H1 (cell line): ENCODE results near the gene ELFN2. TPM values are rescaled to one million over a fixed set of nuclear protein-coding genes. Genes with fewer than 3 reads are reported as not detected.

ENCODE experiments used
- CTCF ChIA-PET: fragments of 300-600 bp; sonication (Branson Sonifier 250); formaldehyde crosslinking; loops from one replicate; lab custom pipeline; 2021; ENCODE audit not compliant: partially characterized antibody; lab: Charles Lee
- POLR2A ChIA-PET: fragments of 300-600 bp; sonication (Branson Sonifier 250); formaldehyde crosslinking; loops from one replicate; lab custom pipeline; 2021; ENCODE audit warnings: inconsistent platforms; ENCODE audit not compliant: partially characterized antibody; lab: Charles Lee
- DNase-seq, 2 experiments: peaks; one replicate each; pipeline versions ENCODE4 v3.0.0 to v3.0.0-alpha.2; 2010 to 2022; ENCODE audit warnings: low spot score in 2 of 2, low read depth in 1 of 2, mixed read lengths in 1 of 2
- FAIRE-seq: peaks from 2 replicates; lab custom pipeline; 2011; peaks lifted over from hg19 to GRCh38; lab: Jason Lieb, UNC
- H2AFZ ChIP-seq: 2 replicates; pipeline ENCODE4 v1.8.1; 2012; ENCODE audit warnings: low read length, inconsistent platforms
- H2AK5ac ChIP-seq: 2 replicates; pipeline ENCODE4 v1.6.1; 2013; ENCODE audit warnings: low read depth, low read length
- H2BK120ac ChIP-seq: replicated peaks from 2 replicates; pipeline ENCODE3; 2013; ENCODE audit warnings: low read depth, low read length, inconsistent platforms
- H2BK12ac ChIP-seq: 2 replicates; pipeline ENCODE4 v1.6.1; 2013; ENCODE audit warnings: low read depth, low read length
- H2BK15ac ChIP-seq: 2 replicates; pipeline ENCODE4 v1.6.1; 2013; ENCODE audit warnings: low read length
- H2BK20ac ChIP-seq: 2 replicates; pipeline ENCODE4 v1.6.1; 2013; ENCODE audit warnings: low read length
- H2BK5ac ChIP-seq: 2 replicates; pipeline ENCODE4 v1.6.1; 2013; ENCODE audit warnings: low read depth, low read length
- H3K14ac ChIP-seq: 2 replicates; pipeline ENCODE4 v1.6.1; 2013; ENCODE audit warnings: inconsistent platforms; ENCODE audit not compliant: insufficient read length
- H3K18ac ChIP-seq: 2 replicates; pipeline ENCODE4 v1.6.1; 2013; ENCODE audit warnings: low read length; ENCODE audit errors: extremely low read depth
- H3K23ac ChIP-seq: 2 replicates; pipeline ENCODE4 v1.6.1; 2013; ENCODE audit warnings: inconsistent platforms; ENCODE audit not compliant: insufficient read length
- H3K23me2 ChIP-seq: 2 replicates; pipeline ENCODE4 v1.6.1; 2013; ENCODE audit warnings: low read depth, low read length
- H3K27ac ChIP-seq: 2 replicates; pipeline ENCODE4 v1.6.1; 2011; ENCODE audit warnings: low read depth, low read length, inconsistent platforms
- H3K27me3 ChIP-seq, 4 experiments: replicated peaks in 1 of 4; 1 replicate in 1 of 4; 2 replicates in 3 of 4; pipeline versions ENCODE4 v1.6.1 to v1.8.1; 2011 to 2013; ENCODE audit warnings: low read length in 3 of 4, mild to moderate bottlenecking in 3 of 4, inconsistent platforms in 2 of 4, mixed read lengths in 2 of 4, moderate library complexity in 1 of 4; ENCODE audit not compliant: control insufficient read depth in 3 of 4, insufficient read depth in 3 of 4; ENCODE audit errors: extremely low read depth in 1 of 4
- H3K36me3 ChIP-seq, 4 experiments: 2 replicates each; pipeline versions ENCODE4 v1.6.1 to v1.8.1; 2011 to 2013; ENCODE audit warnings: mild to moderate bottlenecking in 4 of 4, low read length in 3 of 4, moderate library complexity in 2 of 4, control low read depth in 1 of 4, inconsistent platforms in 1 of 4; ENCODE audit not compliant: insufficient read depth in 4 of 4, control insufficient read depth in 2 of 4
- H3K4ac ChIP-seq: replicated peaks from 2 replicates; pipeline ENCODE3; 2013; ENCODE audit warnings: low read length, low read depth, mixed read lengths, inconsistent platforms; ENCODE audit not compliant: insufficient read length
- H3K4me1 ChIP-seq, 4 experiments: replicated peaks in 1 of 4; 1 replicate in 1 of 4; 2 replicates in 3 of 4; pipeline versions ENCODE4 v1.6.1 to v1.8.1; 2011 to 2013; ENCODE audit warnings: low read length in 3 of 4, inconsistent platforms in 2 of 4, mixed read lengths in 1 of 4; ENCODE audit not compliant: insufficient read depth in 4 of 4, control insufficient read depth in 3 of 4
- H3K4me2 ChIP-seq, 2 experiments: 2 replicates each; pipeline versions ENCODE4 v1.6.1 to v1.8.1; 2011 to 2013; ENCODE audit warnings: low read depth in 2 of 2, low read length in 2 of 2, control low read depth in 1 of 2, inconsistent platforms in 1 of 2, mild to moderate bottlenecking in 1 of 2; ENCODE audit not compliant: insufficient read depth in 1 of 2
- H3K4me3 ChIP-seq, 4 experiments: fragments of 200-600, 300-600 bp in 1 of 4; sonication (generic), shearing (Covaris generic), sonication (Bioruptor Twin) in 1 of 4; 2 replicates each; pipeline versions ENCODE4 v1.5.1 to v1.8.1; 2011 to 2016; ENCODE audit warnings: low read length in 4 of 4, low read depth in 3 of 4, control low read depth in 2 of 4, inconsistent platforms in 2 of 4, mild to moderate bottlenecking in 2 of 4, mixed read lengths in 1 of 4, moderate library complexity in 1 of 4; ENCODE audit not compliant: insufficient read depth in 2 of 4; ENCODE audit errors: extremely low read depth in 1 of 4
- H3K56ac ChIP-seq: replicated peaks from 2 replicates; pipeline ENCODE3; 2013; ENCODE audit warnings: low read depth, mild to moderate bottlenecking, mixed read lengths, low read length, inconsistent platforms; ENCODE audit not compliant: insufficient read length
- H3K79me1 ChIP-seq: 2 replicates; pipeline ENCODE4 v1.6.1; 2013; ENCODE audit warnings: low read depth, low read length, control low read depth
- H3K79me2 ChIP-seq, 2 experiments: 2 replicates each; pipeline versions ENCODE4 v1.6.1 to v1.8.1; 2012 to 2013; ENCODE audit warnings: low read length in 2 of 2, mild to moderate bottlenecking in 2 of 2, inconsistent platforms in 1 of 2; ENCODE audit not compliant: insufficient read depth in 2 of 2, control insufficient read depth in 1 of 2
- H3K9ac ChIP-seq, 4 experiments: replicated peaks in 1 of 4; 1 replicate in 1 of 4; 2 replicates in 3 of 4; pipeline versions ENCODE4 v1.6.1 to v1.8.1; 2011 to 2013; ENCODE audit warnings: low read depth in 3 of 4, low read length in 3 of 4, control low read depth in 2 of 4, mild to moderate bottlenecking in 2 of 4, moderate library complexity in 2 of 4, inconsistent platforms in 1 of 4; ENCODE audit errors: extremely low read depth in 1 of 4
- H3K9me3 ChIP-seq, 2 experiments: 2 replicates each; pipeline versions ENCODE4 v1.6.1 to v1.8.1; 2012 to 2013; ENCODE audit warnings: mild to moderate bottlenecking in 2 of 2, moderate library complexity in 2 of 2, control low read depth in 1 of 2, inconsistent platforms in 1 of 2, low read depth in 1 of 2, low read length in 1 of 2, mixed read lengths in 1 of 2; ENCODE audit not compliant: insufficient read depth in 2 of 2
- H4K20me1 ChIP-seq, 2 experiments: replicated peaks in 1 of 2; 2 replicates each; pipeline versions ENCODE3 to v1.8.1; 2011 to 2013; ENCODE audit warnings: inconsistent platforms in 2 of 2, low read length in 2 of 2, mild to moderate bottlenecking in 1 of 2; ENCODE audit not compliant: insufficient read depth in 2 of 2, control insufficient read depth in 1 of 2
- H4K5ac ChIP-seq: 2 replicates; pipeline ENCODE4 v1.6.1; 2013; ENCODE audit warnings: low read length, low read depth, mixed read lengths, inconsistent platforms; ENCODE audit not compliant: insufficient read length
- H4K8ac ChIP-seq: 2 replicates; pipeline ENCODE4 v1.8.0; 2013; ENCODE audit warnings: mild to moderate bottlenecking, moderate library complexity, low read length, inconsistent platforms; ENCODE audit not compliant: insufficient read depth; ENCODE audit errors: extremely low read depth
- H4K91ac ChIP-seq: replicated peaks from 2 replicates; pipeline ENCODE3; 2013; ENCODE audit warnings: low read length, mixed read lengths, inconsistent platforms; ENCODE audit not compliant: insufficient read length
- E2F6 ChIP-seq: IDR thresholded peaks from 2 replicates; pipeline ENCODE4 v1.6.1; 2012; ENCODE audit warnings: inconsistent platforms
- SIN3A ChIP-seq, 2 experiments: IDR thresholded peaks in 1 of 2; conservative IDR thresholded peaks in 1 of 2; 2 replicates each; pipeline ENCODE4 v1.6.1; 2011 to 2012; ENCODE audit warnings: low read length in 2 of 2, improper control_type of control experiment in 1 of 2, low read depth in 1 of 2, mild to moderate bottlenecking in 1 of 2
- WGBS, 2 experiments: shearing (Covaris generic) in 1 of 2; methylation state at CpG; one replicate each; pipeline versions ENCODE4 v1.1.6 to v1.1.7; 2013 to 2015; ENCODE audit warnings: low lambda C conversion rate in 2 of 2, mixed read lengths in 2 of 2, inconsistent platforms in 1 of 2, low coverage in 1 of 2, missing lambda C conversion rate in 1 of 2; ENCODE audit not compliant: insufficient replicate concordance in 2 of 2, insufficient coverage in 1 of 2, insufficient read length in 1 of 2; ENCODE audit errors: extremely low coverage in 1 of 2, missing lambda C conversion rate in 1 of 2; 5-methylcytosine and 5-hydroxymethylcytosine counted together
- polyA plus RNA-seq, 7 experiments: library from polyadenylated mRNA; depleted of rRNA in 3 of 7; stranded (reverse) in 5 of 7; unstranded in 2 of 7; fragments of >200 nt in 5 of 7; fragments of 200-250 nt in 2 of 7; gene quantifications; 1 replicate in 5 of 7; 2 replicates in 1 of 7; 4 replicates in 1 of 7; pipeline versions ENCODE4 v1.2.1 to v1.2.3, GENCODE V29; 2011 to 2013; ENCODE audit warnings: missing spikeins in 2 of 7, mixed read lengths in 2 of 7
- total RNA-seq: library from RNA; stranded (reverse); fragmentation: NEBNext Ultra II Directional; extraction: Animal tissue kit (Norgen Biotek cat#: 25700); gene quantifications from 2 replicates; pipeline ENCODE4 v1.2.1, GENCODE V29; 2021

ELFN2 gene
- total and polyA plus RNA-seq, 2 of the 8 experiments (the other 6 are each of a cell fraction or from before 2014, with no cell fraction given), result 0.63 to 0.88 TPM

GRCh38 chr22:37377927-37378326 lies 49.4 kb downstream of the ELFN2 start:
- H3K18ac ChIP-seq, result no peak overlapping the region
- H3K36me3 ChIP-seq, result no peaks in the 10 kb centered on the region
- no peak overlapping the region for H2BK12ac ChIP-seq
- H3K9ac ChIP-seq, result no peak overlapping the region
- no peak overlapping the region for H3K4ac ChIP-seq
- no peak overlapping the region for H3K23ac ChIP-seq
- no peak overlapping the region for H3K4me2 ChIP-seq
- no peak overlapping the region for H3K14ac ChIP-seq
- H3K23me2 ChIP-seq, result no peaks in the 10 kb centered on the region
- no peak overlapping the region for H4K5ac ChIP-seq
- H3K27me3 ChIP-seq, result no peaks in the 10 kb centered on the region; a peak in 1 of 7 replicates
- 79% methylated on average over 14 of the region's 14 CpGs; no CpG with 5 or more reads in 1 of the 2 experiments for WGBS, 2 experiments
- no peak overlapping the region for H2AK5ac ChIP-seq
- FAIRE-seq, result no peak
- CTCF ChIA-PET, result interaction anchor here (0.9 to 1.7 kb wide), 4 partner anchors 9 to 110 kb away, joined by 3 to 6 read pairs (median 4); no protein-coding TSS in a partner anchor
- no peaks in the 10 kb centered on the region for H4K20me1 ChIP-seq
- H3K56ac ChIP-seq, result no peak overlapping the region
- no peaks in the 10 kb centered on the region for H3K79me1 ChIP-seq
- H4K91ac ChIP-seq, result no peak overlapping the region
- no peak for DNase-seq
- TF ChIP-seq E2F6, result no peak
- TF ChIP-seq SIN3A (conservative IDR thresholded peaks at IDR 0.05 in 1 of 2, IDR thresholded peaks at IDR 0.05 in 1 of 2; ENCODE audit: low read depth in 1 of 2, low read length in 2 of 2), result no peak
- H2BK15ac ChIP-seq, result no peak overlapping the region
- no peak overlapping the region for H3K4me3 ChIP-seq
- peaks cover 0 to 3% (median under 1%) of the 10 kb centered on the region in 4 experiments; a peak in 2 of 7 replicates for H3K4me1 ChIP-seq
- no peak overlapping the region for H4K8ac ChIP-seq
- no peak overlapping the region for H2BK5ac ChIP-seq
- no peak overlapping the region for H2AFZ ChIP-seq
- no peak overlapping the region for H2BK120ac ChIP-seq
- no peak overlapping the region for H3K27ac ChIP-seq
- POLR2A ChIA-PET, result interaction anchor here (1.0 kb wide), 1 partner anchor 9 kb away, joined by 4 read pairs; no protein-coding TSS in a partner anchor
- H3K79me2 ChIP-seq, result no peaks in the 10 kb centered on the region
- H3K9me3 ChIP-seq, result no peaks in the 10 kb centered on the region
- no peak overlapping the region for H2BK20ac ChIP-seq
